Dendritic cell treated with granulocyte-macrophage colony-stimulating factor and Interleukin-4, amounts not matched to agents 40 ng/mL and 50 ng/mL, for 4 days (primary cell): Measurements from ENCODE around the gene STH.
"Not testable (repeated sequence)": the region's sequence is repeated elsewhere in the genome, so short reads cannot be mapped to it uniquely, and the experiment has no call there.

Experiments
- H3K27ac Mint-ChIP-seq: one replicate; pipeline ENCODE4 v1.8.0; 2022; ENCODE audit warnings: mild to moderate bottlenecking, mixed read lengths
- H3K27me3 Mint-ChIP-seq: one replicate; pipeline ENCODE4 v1.8.0; 2022; ENCODE audit warnings: mild to moderate bottlenecking, mixed read lengths
- H3K36me3 Mint-ChIP-seq: one replicate; pipeline ENCODE4 v1.8.0; 2022; ENCODE audit warnings: low read depth, mixed read lengths
- H3K4me1 Mint-ChIP-seq: one replicate; pipeline ENCODE4 v1.8.0; 2022; ENCODE audit warnings: low read depth, mixed read lengths
- H3K4me3 Mint-ChIP-seq: one replicate; pipeline ENCODE4 v1.8.0; 2022; ENCODE audit warnings: mild to moderate bottlenecking, moderate library complexity, mixed read lengths
- H3K9me3 Mint-ChIP-seq: one replicate; pipeline ENCODE4 v1.8.0; 2022; ENCODE audit warnings: mixed read lengths
- intact Hi-C: fragments of 100-400 bp; cut with micrococcal nuclease; formaldehyde crosslinking; loops from one replicate; pipeline ENCODE4 v1.15.0; 2022

The STH gene

DNA sequence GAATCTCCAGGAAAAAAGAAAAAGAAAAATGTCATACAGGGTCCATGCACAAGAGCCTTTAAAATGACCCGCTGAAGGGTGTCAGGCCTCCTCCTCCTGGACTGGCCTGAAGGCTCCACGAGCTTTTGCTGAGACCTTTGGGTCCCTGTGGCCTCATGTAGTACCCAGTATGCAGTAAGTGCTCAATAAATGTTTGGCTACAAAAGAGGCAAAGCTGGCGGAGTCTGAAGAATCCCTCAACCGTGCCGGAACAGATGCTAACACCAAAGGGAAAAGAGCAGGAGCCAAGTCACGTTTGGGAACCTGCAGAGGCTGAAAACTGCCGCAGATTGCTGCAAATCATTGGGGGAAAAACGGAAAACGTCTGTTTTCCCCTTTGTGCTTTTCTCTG lies 845 bp downstream of the STH start:
- intact Hi-C loops, result loop anchor here (5.0 to 10.0 kb wide), 2 partner anchors 185 to 217 kb away; no protein-coding TSS in a partner anchor
- peaks cover 3% of the 10 kb centered on the region for H3K27me3 Mint-ChIP-seq
- no peaks in the 10 kb centered on the region for H3K4me1 Mint-ChIP-seq
- no peaks in the 10 kb centered on the region for H3K36me3 Mint-ChIP-seq
- H3K27ac Mint-ChIP-seq, result no peak overlapping the region
- no peak overlapping the region for H3K4me3 Mint-ChIP-seq
- no peaks in the 10 kb centered on the region for H3K9me3 Mint-ChIP-seq

GRCh38 chr17:46000292-46000691 lies 1.2 kb downstream of the STH start:
- no peaks in the 10 kb centered on the region for H3K36me3 Mint-ChIP-seq
- intact Hi-C loops, result loop anchor here (5.0 to 10.0 kb wide), 2 partner anchors 185 to 217 kb away; no protein-coding TSS in a partner anchor
- H3K4me1 Mint-ChIP-seq, result no peaks in the 10 kb centered on the region
- H3K9me3 Mint-ChIP-seq, result no peaks in the 10 kb centered on the region
- H3K4me3 Mint-ChIP-seq, result no peak overlapping the region
- peaks cover 4% of the 10 kb centered on the region for H3K27me3 Mint-ChIP-seq
- H3K27ac Mint-ChIP-seq, result no peak overlapping the region

GRCh38 chr17:46000757-46001156 lies 1.7 kb downstream of the STH start:
- Mint-ChIP-seq H3K27me3 (peaks cover 4% of the 10 kb centered on the region), H3K27ac (no peak overlapping the region), H3K9me3 (no peaks in the 10 kb centered on the region), H3K4me1 (no peaks in the 10 kb centered on the region), H3K36me3 (no peaks in the 10 kb centered on the region), H3K4me3 (no peak overlapping the region)
- intact Hi-C loops, result loop anchor here (5.0 to 10.0 kb wide), 2 partner anchors 184 to 217 kb away; no protein-coding TSS in a partner anchor

- H3K36me3 Mint-ChIP-seq, result no peaks in the 10 kb centered on the region
- no peak overlapping the region for H3K27ac Mint-ChIP-seq
- H3K4me1 Mint-ChIP-seq, result no peaks in the 10 kb centered on the region
- no peak overlapping the region for H3K4me3 Mint-ChIP-seq
- H3K27me3 Mint-ChIP-seq, result peaks cover 7% of the 10 kb centered on the region
- H3K9me3 Mint-ChIP-seq, result no peaks in the 10 kb centered on the region
- intact Hi-C loops, result loop anchor here (1.0 to 10.0 kb wide), 4 partner anchors 43 to 216 kb away; no protein-coding TSS in a partner anchor
These were observed 2.6 kb downstream of the STH start for GRCh38 chr17:46001390-46002310.

DNA sequence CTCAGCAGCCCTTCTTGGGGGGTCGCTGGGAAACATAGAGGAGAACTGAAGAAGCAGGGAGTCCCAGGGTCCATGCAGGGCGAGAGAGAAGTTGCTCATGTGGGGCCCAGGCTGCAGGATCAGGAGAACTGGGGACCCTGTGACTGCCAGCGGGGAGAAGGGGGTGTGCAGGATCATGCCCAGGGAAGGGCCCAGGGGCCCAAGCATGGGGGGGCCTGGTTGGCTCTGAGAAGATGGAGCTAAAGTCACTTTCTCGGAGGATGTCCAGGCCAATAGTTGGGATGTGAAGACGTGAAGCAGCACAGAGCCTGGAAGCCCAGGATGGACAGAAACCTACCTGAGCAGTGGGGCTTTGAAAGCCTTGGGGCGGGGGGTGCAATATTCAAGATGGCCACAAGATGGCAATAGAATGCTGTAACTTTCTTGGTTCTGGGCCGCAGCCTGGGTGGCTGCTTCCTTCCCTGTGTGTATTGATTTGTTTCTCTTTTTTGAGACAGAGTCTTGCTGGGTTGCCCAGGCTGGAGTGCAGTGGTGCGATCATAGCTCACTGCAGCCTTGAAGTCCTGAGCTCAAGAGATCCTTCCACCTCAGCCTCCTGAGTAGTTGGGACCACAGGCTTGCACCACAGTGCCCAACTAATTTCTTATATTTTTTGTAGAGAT lies 3.4 kb downstream of the STH start:
- Mint-ChIP-seq H3K9me3 (no peaks in the 10 kb centered on the region), H3K27me3 (peaks cover 7% of the 10 kb centered on the region), H3K4me3 (no peak overlapping the region), H3K27ac (no peak overlapping the region), H3K4me1 (no peaks in the 10 kb centered on the region), H3K36me3 (no peaks in the 10 kb centered on the region)
- intact Hi-C loops, result loop anchor here (1.0 to 10.0 kb wide), 4 partner anchors 42 to 215 kb away; no protein-coding TSS in a partner anchor

DNA sequence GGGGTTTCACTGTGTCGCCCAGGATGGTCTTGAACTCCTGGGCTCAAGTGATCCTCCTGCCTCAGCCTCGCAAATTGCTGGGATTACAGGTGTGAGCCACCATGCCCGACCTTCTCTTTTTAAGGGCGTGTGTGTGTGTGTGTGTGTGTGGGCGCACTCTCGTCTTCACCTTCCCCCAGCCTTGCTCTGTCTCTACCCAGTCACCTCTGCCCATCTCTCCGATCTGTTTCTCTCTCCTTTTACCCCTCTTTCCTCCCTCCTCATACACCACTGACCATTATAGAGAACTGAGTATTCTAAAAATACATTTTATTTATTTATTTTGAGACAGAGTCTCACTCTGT lies 3.9 kb downstream of the STH start:
- Mint-ChIP-seq H3K9me3 (no peaks in the 10 kb centered on the region), H3K4me1 (no peaks in the 10 kb centered on the region), H3K4me3 (no peak overlapping the region), H3K36me3 (no peaks in the 10 kb centered on the region), H3K27ac (no peak overlapping the region), H3K27me3 (peaks cover 7% of the 10 kb centered on the region)
- intact Hi-C loops, result loop anchor here (1.0 to 10.0 kb wide), 4 partner anchors 41 to 214 kb away; no protein-coding TSS in a partner anchor

DNA sequence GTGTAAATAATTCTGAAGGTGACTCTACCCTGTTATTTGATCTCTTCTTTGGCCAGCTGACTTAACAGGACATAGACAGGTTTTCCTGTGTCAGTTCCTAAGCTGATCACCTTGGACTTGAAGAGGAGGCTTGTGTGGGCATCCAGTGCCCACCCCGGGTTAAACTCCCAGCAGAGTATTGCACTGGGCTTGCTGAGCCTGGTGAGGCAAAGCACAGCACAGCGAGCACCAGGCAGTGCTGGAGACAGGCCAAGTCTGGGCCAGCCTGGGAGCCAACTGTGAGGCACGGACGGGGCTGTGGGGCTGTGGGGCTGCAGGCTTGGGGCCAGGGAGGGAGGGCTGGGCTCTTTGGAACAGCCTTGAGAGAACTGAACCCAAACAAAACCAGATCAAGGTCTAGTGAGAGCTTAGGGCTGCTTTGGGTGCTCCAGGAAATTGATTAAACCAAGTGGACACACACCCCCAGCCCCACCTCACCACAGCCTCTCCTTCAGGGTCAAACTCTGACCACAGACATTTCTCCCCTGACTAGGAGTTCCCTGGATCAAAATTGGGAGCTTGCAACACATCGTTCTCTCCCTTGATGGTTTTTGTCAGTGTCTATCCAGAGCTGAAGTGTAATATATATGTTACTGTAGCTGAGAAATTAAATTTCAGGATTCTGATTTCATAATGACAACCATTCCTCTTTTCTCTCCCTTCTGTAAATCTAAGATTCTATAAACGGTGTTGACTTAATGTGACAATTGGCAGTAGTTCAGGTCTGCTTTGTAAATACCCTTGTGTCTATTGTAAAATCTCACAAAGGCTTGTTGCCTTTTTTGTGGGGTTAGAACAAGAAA lies 5.1 kb downstream of the STH start:
- Mint-ChIP-seq H3K4me3 (no peak overlapping the region), H3K27me3 (peaks cover 11% of the 10 kb centered on the region), H3K27ac (no peak overlapping the region), H3K36me3 (no peaks in the 10 kb centered on the region), H3K4me1 (no peaks in the 10 kb centered on the region), H3K9me3 (no peaks in the 10 kb centered on the region)
- intact Hi-C loops, result loop anchor here (5.0 to 10.0 kb wide), 2 partner anchors 181 to 213 kb away; no protein-coding TSS in a partner anchor

DNA sequence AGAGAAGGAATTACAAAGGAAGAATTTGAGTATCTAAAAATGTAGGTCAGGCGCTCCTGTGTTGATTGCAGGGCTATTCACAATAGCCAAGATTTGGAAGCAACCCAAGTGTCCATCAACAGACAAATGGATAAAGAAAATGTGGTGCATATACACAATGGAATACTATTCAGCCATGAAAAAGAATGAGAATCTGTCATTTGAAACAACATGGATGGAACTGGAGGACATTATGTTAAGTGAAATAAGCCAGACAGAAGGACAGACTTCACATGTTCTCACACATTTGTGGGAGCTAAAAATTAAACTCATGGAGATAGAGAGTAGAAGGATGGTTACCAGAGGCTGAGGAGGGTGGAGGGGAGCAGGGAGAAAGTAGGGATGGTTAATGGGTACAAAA lies 7.0 kb downstream of the STH start:
- peaks cover 11% of the 10 kb centered on the region for H3K27me3 Mint-ChIP-seq
- not testable (repeated sequence) for H3K27ac Mint-ChIP-seq, H3K4me3 Mint-ChIP-seq, H3K9me3 Mint-ChIP-seq, H3K36me3 Mint-ChIP-seq, H3K4me1 Mint-ChIP-seq
- intact Hi-C loops, result loop anchor here (10.0 kb wide), 1 partner anchor 179 kb away; no protein-coding TSS in a partner anchor

GRCh38 chr17:46007461-46007965 lies 8.5 kb downstream of the STH start:
- H3K4me3 Mint-ChIP-seq, result no peak overlapping the region
- H3K27me3 Mint-ChIP-seq, result peaks cover 7% of the 10 kb centered on the region
- intact Hi-C loops, result loop anchor here (10.0 kb wide), 1 partner anchor 177 kb away; no protein-coding TSS in a partner anchor
- H3K36me3 Mint-ChIP-seq, result no peaks in the 10 kb centered on the region
- no peaks in the 10 kb centered on the region for H3K9me3 Mint-ChIP-seq
- H3K27ac Mint-ChIP-seq, result no peak overlapping the region
- no peaks in the 10 kb centered on the region for H3K4me1 Mint-ChIP-seq

GRCh38 chr17:46008591-46008990 lies 9.5 kb downstream of the STH start:
- Mint-ChIP-seq H3K4me1 (no peaks in the 10 kb centered on the region), H3K36me3 (no peaks in the 10 kb centered on the region), H3K4me3 (no peak overlapping the region), H3K27ac (no peak overlapping the region), H3K27me3 (peaks cover 7% of the 10 kb centered on the region), H3K9me3 (no peaks in the 10 kb centered on the region)
- intact Hi-C loops, result loop anchor here (10.0 kb wide), 1 partner anchor 176 kb away; no protein-coding TSS in a partner anchor

- Mint-ChIP-seq H3K9me3 (no peaks in the 10 kb centered on the region), H3K27ac (no peak overlapping the region), H3K36me3 (no peaks in the 10 kb centered on the region), H3K4me1 (no peaks in the 10 kb centered on the region), H3K27me3 (peaks cover 7% of the 10 kb centered on the region), H3K4me3 (no peak overlapping the region)
- intact Hi-C loops, result loop anchor here (10.0 kb wide), 1 partner anchor 175 kb away; no protein-coding TSS in a partner anchor
These were observed 10.9 kb downstream of the STH start for GRCh38 chr17:46009681-46010596.

- H3K27me3 Mint-ChIP-seq, result peaks cover 6% of the 10 kb centered on the region
- H3K4me3 Mint-ChIP-seq, result no peak overlapping the region
- H3K36me3 Mint-ChIP-seq, result no peaks in the 10 kb centered on the region
- H3K9me3 Mint-ChIP-seq, result no peaks in the 10 kb centered on the region
- intact Hi-C loops, result no loop called here
- H3K27ac Mint-ChIP-seq, result no peak overlapping the region
- H3K4me1 Mint-ChIP-seq, result no peaks in the 10 kb centered on the region
These were observed 11.6 kb downstream of the STH start for GRCh38 chr17:46010597-46011186.
